ENCODE data around the gene TMEM59L. TPM values are rescaled to one million over a fixed set of nuclear protein-coding genes. Genes with fewer than 3 reads are reported as not detected.

The TMEM59L gene
- total and polyA plus RNA-seq, 2 of the 13 experiments (the other 11 are each of a cell fraction or from before 2014, with no cell fraction given), result 0.97 to 5.5 TPM

GRCh38 chr19:18589380-18590272, 23.0 kb upstream of the TMEM59L start (continued):
- TF ChIP-seq ZNF18 (CRISPR knock-in tag; IDR thresholded peaks at IDR 0.05; ENCODE audit: insufficient replicate concordance), result peak; percentile 95
- peak; percentile 84 for TF ChIP-seq HIVEP1 (CRISPR knock-in tag; IDR thresholded peaks at IDR 0.05)
- TF ChIP-seq ZBTB43 (CRISPR knock-in tag; conservative IDR thresholded peaks at IDR 0.05), result peak; percentile 95
- no peak; the same call in 1 of the 2 replicates for TF ChIP-seq KLF6 (CRISPR knock-in tag; IDR thresholded peaks at IDR 0.05)
- TF ChIP-seq KAT8 (CRISPR knock-in tag; IDR thresholded peaks at IDR 0.05), result no peak; the same call in 1 of the 2 replicates
- TF ChIP-seq PBX3 (CRISPR knock-in tag; IDR thresholded peaks at IDR 0.05; ENCODE audit: borderline replicate concordance), result peak; percentile 77; the same call in 1 of the 2 replicates
- TF ChIP-seq ZNF121 (CRISPR knock-in tag; IDR thresholded peaks at IDR 0.05), result no peak; the same call in 1 of the 2 replicates
- TF ChIP-seq ZNF660 (CRISPR knock-in tag; IDR thresholded peaks at IDR 0.05; ENCODE audit: borderline replicate concordance, low read depth), result no peak
- TF ChIP-seq ZFP62 (CRISPR knock-in tag; IDR thresholded peaks at IDR 0.05), result no peak
- no peak for TF ChIP-seq RXRA (CRISPR knock-in tag; IDR thresholded peaks at IDR 0.05)
- no peak for TF ChIP-seq SOX13 (IDR thresholded peaks at IDR 0.05)
- peak in 1 of 2 experiments; percentile 28; a peak in 1 of 4 replicates for TF ChIP-seq SOX13 (CRISPR knock-in tag; conservative IDR thresholded peaks at IDR 0.05 in 1 of 2, IDR thresholded peaks at IDR 0.05 in 1 of 2)
- TF ChIP-seq ZNF615 (CRISPR knock-in tag; IDR thresholded peaks at IDR 0.05; ENCODE audit: borderline replicate concordance), result no peak
- TF ChIP-seq ZKSCAN1 (IDR thresholded peaks at IDR 0.05; ENCODE audit: low read length), result no peak
- no peak; the same call in 1 of the 2 replicates for TF ChIP-seq GATAD1 (CRISPR knock-in tag; IDR thresholded peaks at IDR 0.05)
- TF ChIP-seq PREB (CRISPR knock-in tag; IDR thresholded peaks at IDR 0.05), result peak; percentile 91; the same call in 1 of the 2 replicates
- TF ChIP-seq NR2C2 (CRISPR knock-in tag; IDR thresholded peaks at IDR 0.05; ENCODE audit: borderline replicate concordance), result peak; percentile 56
- TF ChIP-seq TP53 (CRISPR knock-in tag; conservative IDR thresholded peaks at IDR 0.05), result no peak
- TF ChIP-seq ZNF253 (CRISPR knock-in tag; IDR thresholded peaks at IDR 0.05; ENCODE audit: borderline replicate concordance), result peak; percentile 99
- peak; percentile 96; the same call in 1 of the 2 replicates for TF ChIP-seq ZNF552 (CRISPR knock-in tag; IDR thresholded peaks at IDR 0.05; ENCODE audit: borderline replicate concordance)
- TF ChIP-seq SALL1 (CRISPR knock-in tag; IDR thresholded peaks at IDR 0.05), result peak; percentile 94
- TF ChIP-seq HNRNPH1 (optimal IDR thresholded peaks at IDR 0.05; ENCODE audit: low read depth, low read length), result no peak
- TF ChIP-seq ZNF781 (CRISPR knock-in tag; IDR thresholded peaks at IDR 0.05; ENCODE audit: borderline replicate concordance, not compliant biosample characterization), result peak; percentile 55
- 0 out of 2 replicates have a peak, but pooled peaks have one; percentile 54 for TF ChIP-seq ZNF12 (CRISPR knock-in tag; IDR thresholded peaks at IDR 0.05)
- TF ChIP-seq MTA3 (CRISPR knock-in tag; IDR thresholded peaks at IDR 0.05), result no peak
